Prostate gland (tissue), 2 donors: ENCODE measurements around the gene LYRM2.

Experiments used
- POLR2A ChIP-seq: fragments of 450-650 bp; IDR thresholded peaks from one replicate; pipeline ENCODE4 v1.6.1; 2016; ENCODE audit warnings: antibody characterized with exemption, mild to moderate bottlenecking
- POLR2AphosphoS5 ChIP-seq: sonication (generic); formaldehyde crosslinking; IDR thresholded peaks from one replicate; pipeline ENCODE4 v1.6.1; 2017; ENCODE audit warnings: antibody characterized with exemption
- TF ChIP-seq, protein P1 (sequence below), 4 experiments: fragments of 200-600 bp in 2 of 4; fragments of 450-650 bp in 2 of 4; sonication (generic) in 2 of 4; IDR thresholded peaks; 1 replicate in 3 of 4; 2 replicates in 1 of 4; pipeline ENCODE4 v1.5.1; 2016 to 2019; ENCODE audit warnings: antibody characterized with exemption in 4 of 4, mild to moderate bottlenecking in 2 of 4, moderate library complexity in 2 of 4

DNA sequence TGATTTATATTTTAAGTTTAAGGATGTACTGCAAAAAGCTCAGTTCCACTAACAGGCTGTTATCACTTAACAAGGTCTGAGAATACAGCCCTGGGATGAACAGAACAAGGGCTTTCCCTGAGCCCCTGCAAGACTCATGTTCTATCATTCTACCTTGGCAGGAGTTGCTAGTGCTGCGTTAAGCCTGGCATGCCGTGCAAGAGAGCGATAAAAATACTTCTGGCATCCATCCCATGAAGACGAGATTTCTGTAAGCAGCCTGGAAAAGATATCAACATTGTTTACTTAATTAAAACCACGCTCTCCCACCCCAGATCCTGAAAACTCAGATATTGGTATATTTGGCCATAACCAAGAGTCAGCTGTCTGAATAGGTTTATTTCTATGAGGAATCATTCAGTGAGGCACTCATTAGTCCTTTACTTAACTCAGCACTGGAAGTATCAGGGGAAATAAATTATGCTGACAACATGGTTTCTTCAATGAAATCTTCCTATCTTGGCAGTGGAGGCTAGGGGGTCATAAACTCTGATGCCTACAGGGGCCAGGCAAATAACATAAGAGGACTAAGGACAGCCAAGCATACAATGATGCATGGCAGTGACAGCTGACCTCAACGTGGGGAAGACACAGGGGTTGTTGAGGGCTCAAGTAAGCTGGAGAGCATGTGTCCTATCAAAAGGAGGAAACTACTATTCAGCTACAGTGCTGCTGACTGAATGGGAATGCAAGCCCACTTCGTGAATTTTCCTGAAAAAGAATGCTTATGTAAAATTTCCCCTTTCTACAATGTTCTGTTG, 37.6 kb upstream of the LYRM2 start:
- TF ChIP-seq, protein P1, sequence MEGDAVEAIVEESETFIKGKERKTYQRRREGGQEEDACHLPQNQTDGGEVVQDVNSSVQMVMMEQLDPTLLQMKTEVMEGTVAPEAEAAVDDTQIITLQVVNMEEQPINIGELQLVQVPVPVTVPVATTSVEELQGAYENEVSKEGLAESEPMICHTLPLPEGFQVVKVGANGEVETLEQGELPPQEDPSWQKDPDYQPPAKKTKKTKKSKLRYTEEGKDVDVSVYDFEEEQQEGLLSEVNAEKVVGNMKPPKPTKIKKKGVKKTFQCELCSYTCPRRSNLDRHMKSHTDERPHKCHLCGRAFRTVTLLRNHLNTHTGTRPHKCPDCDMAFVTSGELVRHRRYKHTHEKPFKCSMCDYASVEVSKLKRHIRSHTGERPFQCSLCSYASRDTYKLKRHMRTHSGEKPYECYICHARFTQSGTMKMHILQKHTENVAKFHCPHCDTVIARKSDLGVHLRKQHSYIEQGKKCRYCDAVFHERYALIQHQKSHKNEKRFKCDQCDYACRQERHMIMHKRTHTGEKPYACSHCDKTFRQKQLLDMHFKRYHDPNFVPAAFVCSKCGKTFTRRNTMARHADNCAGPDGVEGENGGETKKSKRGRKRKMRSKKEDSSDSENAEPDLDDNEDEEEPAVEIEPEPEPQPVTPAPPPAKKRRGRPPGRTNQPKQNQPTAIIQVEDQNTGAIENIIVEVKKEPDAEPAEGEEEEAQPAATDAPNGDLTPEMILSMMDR (IDR thresholded peaks at IDR 0.05), result no peak
- no peak for TF ChIP-seq POLR2A
- no peak for TF ChIP-seq POLR2AphosphoS5
